SKM-1 (cell line): ENCODE measurements around the gene AUTS2.

Experiments used
- DNase-seq: peaks from one replicate; lab custom pipeline; 2025; ENCODE audit not compliant: unreplicated experiment; lab: John Stamatoyannopoulos, UW

AUTS2 gene

DNA sequence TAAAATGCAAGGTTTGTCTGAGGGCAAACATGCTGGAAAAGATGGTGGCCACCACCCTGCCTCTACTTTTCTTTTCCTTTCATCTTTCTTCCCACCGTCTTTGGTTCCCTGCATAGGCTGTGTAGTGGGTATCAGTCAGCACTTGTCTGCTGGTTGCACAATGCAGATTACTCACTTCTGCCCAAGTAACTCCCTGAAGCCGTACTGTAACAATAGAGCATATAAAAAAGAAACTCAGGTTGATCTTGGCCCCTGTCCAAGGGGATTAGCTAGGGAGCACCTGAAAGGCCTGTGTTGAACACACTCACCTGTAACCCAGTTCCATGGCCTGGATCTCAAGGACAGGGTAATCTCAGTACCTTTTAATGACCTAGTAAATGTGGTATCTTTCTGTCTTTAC lies 1000.7 kb downstream of the AUTS2 start:
- DNase-seq: no peak

- DNase-seq: no peak
These were observed 1001.3 kb downstream of the AUTS2 start for GRCh38 chr7:70599446-70600190.

- DNase-seq: no peak
These were observed 1002.7 kb downstream of the AUTS2 start for GRCh38 chr7:70600993-70601392.

DNA sequence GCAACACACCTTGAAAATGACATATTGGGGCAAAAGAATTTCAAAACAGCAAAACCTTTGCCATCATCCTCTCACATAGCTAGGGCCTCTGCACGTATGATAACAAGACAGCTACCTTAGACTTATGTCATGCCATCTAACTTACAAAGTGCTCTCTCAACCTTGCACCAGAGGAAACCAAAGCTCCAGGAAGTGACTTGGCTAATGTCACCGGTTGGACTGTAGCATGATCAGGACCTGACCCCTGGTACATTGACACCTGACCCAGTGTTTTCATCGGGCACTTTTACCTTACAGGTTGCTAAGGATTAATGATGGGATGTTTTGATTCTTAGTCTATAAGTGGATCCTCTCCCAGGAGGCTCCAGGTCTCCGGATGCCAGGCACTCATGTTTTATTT lies 1003.8 kb downstream of the AUTS2 start:
- no peak for DNase-seq

DNA sequence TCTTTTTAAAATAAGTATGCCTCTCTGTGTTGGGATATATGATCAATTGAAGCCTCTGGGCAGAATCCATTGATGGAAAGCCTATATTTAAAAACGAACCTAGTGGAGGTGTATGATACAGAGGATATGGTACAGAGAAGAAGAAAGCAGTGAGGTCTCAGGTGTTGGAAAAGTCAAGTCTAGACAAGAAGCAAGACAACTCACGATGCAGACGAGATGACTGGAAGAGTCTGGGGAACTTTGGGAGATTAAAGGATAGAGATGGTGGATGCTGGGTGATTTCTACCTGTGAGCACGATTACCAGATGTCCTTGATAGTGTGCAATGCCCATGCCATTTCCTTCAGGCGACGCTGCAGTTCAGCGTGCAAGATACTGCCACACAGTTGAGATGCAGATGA lies 1009.0 kb downstream of the AUTS2 start:
- no peak for DNase-seq

- no peak for DNase-seq
These were observed 1009.5 kb downstream of the AUTS2 start for GRCh38 chr7:70607759-70608158.

DNA sequence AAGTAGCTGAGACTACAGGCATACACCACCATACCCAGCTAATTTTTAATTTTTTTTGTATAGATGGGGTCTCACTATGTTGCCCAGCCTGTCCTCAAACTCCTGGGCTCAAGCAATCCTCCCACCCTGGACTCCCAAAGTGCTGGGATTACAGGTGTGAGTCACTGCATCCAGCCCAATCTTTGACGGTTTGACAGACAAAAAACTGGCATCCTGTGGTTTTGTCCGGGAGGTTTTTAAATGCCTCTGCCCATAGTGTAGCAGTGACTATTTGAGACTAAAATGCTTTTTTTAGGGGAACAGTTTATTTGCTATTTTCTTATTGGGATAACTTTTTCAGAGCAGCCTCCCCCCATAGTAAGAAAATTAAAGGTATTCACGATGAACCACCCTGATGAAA lies 1010.0 kb downstream of the AUTS2 start:
- DNase-seq: no peak

DNA sequence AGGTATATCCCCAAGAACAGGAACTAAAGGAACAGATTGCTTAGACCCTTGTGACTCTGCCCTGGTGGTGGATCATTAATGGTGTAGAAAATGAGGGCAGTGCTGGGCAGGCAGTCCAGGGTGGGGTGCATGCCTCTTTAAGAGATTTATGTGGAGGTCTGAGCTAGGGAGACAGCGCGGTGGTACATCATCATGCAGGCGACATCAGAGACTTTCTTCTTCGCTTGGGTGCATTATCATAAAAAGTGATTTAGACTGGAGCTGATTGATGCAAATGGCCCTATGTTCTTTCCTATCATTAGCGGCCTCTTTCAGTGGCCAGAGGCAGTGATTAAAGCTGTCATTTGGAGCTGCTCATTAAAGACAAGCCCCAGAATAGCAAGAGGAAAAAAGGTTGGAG lies 1014.5 kb downstream of the AUTS2 start:
- DNase-seq: no peak

- DNase-seq: no peak
These were observed 1016.2 kb downstream of the AUTS2 start for GRCh38 chr7:70614237-70615045.

DNA sequence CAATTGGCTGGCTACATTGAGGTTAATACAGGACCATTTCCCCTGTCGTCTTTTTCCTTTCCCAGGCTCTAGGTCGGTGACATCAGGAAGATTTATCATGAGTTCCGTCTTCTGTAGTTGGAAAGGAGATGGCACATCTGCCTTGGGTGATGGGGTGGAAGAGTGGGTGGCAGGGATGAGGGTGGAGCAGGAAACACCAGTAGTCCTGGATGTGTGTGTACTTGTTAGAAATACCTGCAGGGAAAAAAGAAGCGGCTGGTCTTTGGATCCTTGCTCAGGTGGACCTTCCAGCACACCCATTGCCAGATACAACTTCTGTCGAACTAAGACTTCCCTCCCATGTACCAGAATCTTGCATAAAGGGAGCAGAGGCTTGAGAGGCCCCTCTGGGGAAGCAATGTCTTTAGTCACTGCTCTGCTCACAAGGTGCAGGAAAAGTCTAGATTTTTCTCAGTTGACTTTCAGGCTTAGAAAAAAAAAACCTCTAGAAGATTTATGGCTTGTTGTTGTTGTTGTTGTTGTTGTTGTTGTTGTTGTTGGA lies 1016.9 kb downstream of the AUTS2 start:
- no peak for DNase-seq

- DNase-seq: no peak
These were observed 1017.9 kb downstream of the AUTS2 start for GRCh38 chr7:70616211-70616610.

GRCh38 chr7:70616821-70617220 lies 1018.5 kb downstream of the AUTS2 start:
- no peak for DNase-seq

DNA sequence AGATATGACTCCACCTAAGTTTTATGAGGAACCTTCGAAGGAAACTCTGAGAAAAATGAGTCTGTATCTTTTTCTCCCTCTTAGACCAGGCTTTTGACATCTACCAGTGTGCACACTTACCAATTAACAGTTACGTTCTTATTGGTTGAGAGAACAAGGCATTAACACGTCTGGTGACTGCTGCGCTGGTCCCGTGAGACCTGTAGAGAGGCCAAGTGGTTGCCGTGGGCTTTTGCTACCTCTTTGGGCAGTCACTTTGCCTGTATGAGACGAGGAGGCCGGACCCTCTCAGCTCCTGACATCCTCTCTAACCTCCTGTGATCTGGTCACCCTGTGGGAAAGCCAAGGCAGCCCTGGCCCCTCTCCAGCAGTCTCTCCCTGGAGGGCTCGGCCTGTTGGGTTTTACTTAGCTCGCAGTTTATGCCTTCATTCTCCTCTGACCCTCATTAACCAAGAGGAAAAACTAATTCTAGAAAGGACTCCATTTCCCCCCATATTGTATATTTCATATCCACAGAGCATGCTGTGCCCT lies 1019.8 kb downstream of the AUTS2 start:
- DNase-seq: no peak

DNA sequence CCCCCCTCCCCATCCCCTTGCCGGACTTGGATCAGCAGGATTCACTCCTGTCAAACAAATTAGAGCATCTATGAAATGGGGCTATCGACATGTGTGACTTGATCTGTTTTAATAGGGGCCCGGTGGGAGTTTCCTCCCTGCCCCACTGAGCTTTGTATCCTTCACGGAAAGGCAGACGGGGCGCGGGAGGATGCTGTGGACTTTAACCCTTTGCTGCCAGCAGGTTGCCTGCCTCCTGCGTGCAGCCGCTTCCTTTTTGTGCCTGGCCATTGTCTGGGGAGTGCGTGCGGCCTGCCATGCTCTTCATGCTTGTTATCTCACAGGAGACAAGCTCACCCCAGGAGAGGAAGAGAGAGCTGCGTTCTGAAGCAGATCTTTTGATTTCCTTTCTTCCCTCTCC lies 1020.9 kb downstream of the AUTS2 start:
- DNase-seq: no peak

GRCh38 chr7:70619659-70620058 lies 1021.4 kb downstream of the AUTS2 start:
- DNase-seq: no peak

GRCh38 chr7:70620333-70621055 lies 1022.2 kb downstream of the AUTS2 start:
- DNase-seq: no peak

DNA sequence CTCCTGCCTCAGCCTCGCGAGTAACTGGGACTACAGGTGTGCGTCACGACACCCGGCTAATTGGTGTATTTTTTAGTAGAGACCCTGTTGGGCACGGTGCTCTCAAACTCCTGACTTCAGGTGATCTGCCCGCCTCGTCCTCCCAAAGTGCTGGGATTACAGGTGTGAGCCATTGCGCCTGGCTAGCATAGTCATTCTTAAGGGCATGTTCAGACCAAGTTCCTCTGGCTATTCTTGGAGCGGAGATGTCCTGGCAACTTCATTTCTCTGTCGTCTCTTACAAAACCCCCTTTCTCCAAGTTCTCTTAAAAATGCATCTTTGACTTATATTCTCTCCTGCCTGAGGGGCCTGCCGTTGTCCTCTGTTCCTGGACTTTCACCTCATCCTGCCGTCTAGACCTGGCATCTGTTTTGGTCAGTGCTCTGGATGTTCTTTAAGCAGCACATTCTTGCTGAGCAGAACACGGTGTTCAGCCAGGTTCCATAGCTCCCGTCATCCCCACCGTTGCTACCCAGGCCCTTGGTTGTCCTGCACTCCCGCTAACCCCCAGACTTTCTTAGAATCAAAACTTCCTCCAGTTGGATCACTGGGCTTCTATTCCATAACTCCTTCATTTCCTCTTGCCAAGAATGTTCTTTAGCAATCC lies 1023.8 kb downstream of the AUTS2 start:
- no peak for DNase-seq

DNA sequence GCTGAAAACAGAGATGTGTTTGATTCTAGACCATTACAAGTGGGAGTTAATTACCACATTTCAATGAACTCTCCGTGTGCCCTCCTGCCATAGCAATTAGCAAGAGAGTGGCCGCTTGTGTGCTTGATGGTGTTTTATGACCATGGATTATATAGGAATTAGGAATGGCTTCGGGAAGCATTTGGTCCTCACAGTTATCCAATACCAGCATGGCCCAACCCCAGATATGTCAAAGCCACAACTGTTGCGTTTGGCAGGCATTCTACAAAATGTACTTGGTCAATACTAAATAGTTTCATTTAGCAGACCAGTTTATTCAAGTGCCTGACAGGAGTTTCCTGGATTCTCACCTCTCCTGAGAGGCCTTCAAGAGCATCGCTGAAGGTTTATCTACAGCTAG lies 1024.7 kb downstream of the AUTS2 start:
- no peak for DNase-seq

GRCh38 chr7:70624500-70625103 lies 1026.3 kb downstream of the AUTS2 start:
- DNase-seq: no peak

- no peak for DNase-seq
These were observed 1029.2 kb downstream of the AUTS2 start for GRCh38 chr7:70627461-70627860.
